Tibial nerve (tissue), 4 donors: ENCODE measurements around the gene RBM17. TPM values are rescaled to one million over a fixed set of nuclear protein-coding genes. Genes with fewer than 3 reads are reported as not detected.
A peak's percentile ranks its signal among the peaks of the same experiment; 100 is the strongest.

ENCODE experiments used
- DNase-seq, 2 donors: peaks; one replicate each; pipeline ENCODE4 v3.0.0-alpha.2; 2019; ENCODE audit warnings: low spot score in 2 of 2
- H3K27ac ChIP-seq, 4 donors: fragments of 200-600 bp; sonication (generic) in 3 of 4; one replicate each; pipeline ENCODE4 v1.5.1; 2017 to 2019; ENCODE audit warnings: mild to moderate bottlenecking in 1 of 4
- H3K27me3 ChIP-seq, 2 donors: fragments of 200-600 bp; sonication (generic) in 1 of 2; one replicate each; pipeline versions ENCODE4 v1.5.1 to v1.6.0; 2017 to 2019
- H3K36me3 ChIP-seq, 3 donors: fragments of 200-600 bp; sonication (generic); one replicate each; pipeline ENCODE4 v1.5.1; 2018 to 2019
- H3K4me1 ChIP-seq, 4 donors: fragments of 200-600 bp; sonication (generic) in 3 of 4; one replicate each; pipeline ENCODE4 v1.5.1; 2017 to 2019
- H3K4me3 ChIP-seq, 4 donors: fragments of 200-600 bp; sonication (generic) in 3 of 4; one replicate each; pipeline ENCODE4 v1.5.1; 2017 to 2019; ENCODE audit warnings: mild to moderate bottlenecking in 1 of 4, moderate library complexity in 1 of 4
- H3K9me3 ChIP-seq, 4 donors: fragments of 200-600 bp; sonication (generic) in 3 of 4; one replicate each; pipeline ENCODE4 v1.5.1; 2017 to 2019
- CTCF ChIP-seq, 5 experiments: fragments of 200-600 bp in 3 of 5; fragments of 450-650 bp in 2 of 5; sonication (generic) in 3 of 5; IDR thresholded peaks; one replicate each; pipeline ENCODE4 v1.5.1; 2016 to 2019; ENCODE audit warnings: antibody characterized with exemption in 5 of 5, mild to moderate bottlenecking in 3 of 5, moderate library complexity in 2 of 5
- EP300 ChIP-seq, 2 donors: sonication (generic); formaldehyde crosslinking; IDR thresholded peaks; one replicate each; pipeline ENCODE4 v1.6.1; 2017; ENCODE audit warnings: antibody characterized with exemption in 2 of 2, mild to moderate bottlenecking in 1 of 2
- POLR2A ChIP-seq, 2 donors: fragments of 450-650 bp; IDR thresholded peaks; one replicate each; pipeline ENCODE4 v1.6.1; 2017; ENCODE audit warnings: antibody characterized with exemption in 2 of 2, mild to moderate bottlenecking in 2 of 2, moderate library complexity in 2 of 2
- WGBS, 2 donors: methylation state at CpG; one replicate each; pipeline ENCODE4 v1.1.5; 2018; 5-methylcytosine and 5-hydroxymethylcytosine counted together
- total RNA-seq, 4 donors: library from RNA; depleted of rRNA; stranded (reverse); fragments of >200 nt; gene quantifications; one replicate each; pipeline ENCODE4 v1.1.0, GENCODE V29; 2016

The RBM17 gene
- total RNA-seq, 4 donors from 2014 or later: 70.6 to 109 (median 94.3) TPM

- no peak overlapping the region for H3K4me3 ChIP-seq
- H3K27me3 ChIP-seq: no peaks in the 10 kb centered on the region
- WGBS, 2 donors: 72 to 77% methylated on average over 1 of the region's 1 CpG
- no peak for TF ChIP-seq POLR2A (IDR thresholded peaks at IDR 0.05)
- TF ChIP-seq CTCF (IDR thresholded peaks at IDR 0.05): no peak
- TF ChIP-seq EP300 (IDR thresholded peaks at IDR 0.05): no peak
- H3K36me3 ChIP-seq: peaks cover 2 to 32% (median 15%) of the 10 kb centered on the region in 3 donors
- H3K9me3 ChIP-seq: no peaks in the 10 kb centered on the region
- no peak overlapping the region for H3K27ac ChIP-seq
- no peak for DNase-seq
- peaks cover 0 to 25% (median 5%) of the 10 kb centered on the region in 4 donors for H3K4me1 ChIP-seq
Measured at GRCh38 chr10:6116806-6117205, 28.0 kb downstream of the RBM17 start.

DNA sequence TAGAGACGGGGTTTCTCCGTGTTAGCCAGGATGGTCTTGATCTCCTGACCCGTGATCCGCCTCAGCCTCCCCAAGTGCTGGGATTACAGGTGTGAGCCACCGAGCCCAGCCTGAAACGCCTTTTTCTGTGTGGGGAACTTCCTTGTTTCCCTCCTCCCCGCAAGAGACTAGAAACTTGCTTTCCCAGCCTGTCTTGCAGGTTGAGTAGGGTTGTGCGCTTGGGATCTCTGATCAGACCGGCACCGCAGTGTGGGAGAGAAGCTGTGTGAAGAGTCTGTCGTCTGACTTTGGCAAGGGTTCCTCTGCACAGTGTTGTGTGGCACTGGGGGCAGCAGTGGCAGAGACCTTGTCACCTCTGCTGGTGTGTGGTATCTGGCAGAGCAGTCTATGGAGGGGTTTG, 28.9 kb downstream of the RBM17 start:
- Histone ChIP-seq H3K9me3 (no peaks in the 10 kb centered on the region), H3K27ac (no peak overlapping the region), H3K4me1 (peaks cover 0 to 25% (median 5%) of the 10 kb centered on the region in 4 donors), H3K4me3 (no peak overlapping the region), H3K27me3 (no peaks in the 10 kb centered on the region), H3K36me3 (peaks cover 2 to 23% (median 7%) of the 10 kb centered on the region in 3 donors)
- WGBS, 2 donors: 89 to 92% methylated on average over 11 of the region's 11 CpGs
- no peak for DNase-seq
- TF ChIP-seq CTCF (IDR thresholded peaks at IDR 0.05) (no peak), EP300 (IDR thresholded peaks at IDR 0.05) (no peak), POLR2A (IDR thresholded peaks at IDR 0.05) (no peak)

- TF ChIP-seq CTCF (IDR thresholded peaks at IDR 0.05) (no peak), EP300 (IDR thresholded peaks at IDR 0.05) (no peak), POLR2A (IDR thresholded peaks at IDR 0.05) (no peak)
- peak overlapping the region in 1 of 4 donors; percentile 53 for H3K27ac ChIP-seq
- peaks cover 0 to 35% (median 9%) of the 10 kb centered on the region in 4 donors for H3K4me1 ChIP-seq
- no peaks in the 10 kb centered on the region for H3K9me3 ChIP-seq
- H3K27me3 ChIP-seq: no peaks in the 10 kb centered on the region
- no peak overlapping the region for H3K4me3 ChIP-seq
- 45% methylated on average over 5 of the region's 5 CpGs for WGBS, 2 donors
- H3K36me3 ChIP-seq: peaks cover 0 to 6% (median 2%) of the 10 kb centered on the region in 3 donors
- DNase-seq: no peak
Measured at GRCh38 chr10:6119423-6119822, 30.6 kb downstream of the RBM17 start.

DNA sequence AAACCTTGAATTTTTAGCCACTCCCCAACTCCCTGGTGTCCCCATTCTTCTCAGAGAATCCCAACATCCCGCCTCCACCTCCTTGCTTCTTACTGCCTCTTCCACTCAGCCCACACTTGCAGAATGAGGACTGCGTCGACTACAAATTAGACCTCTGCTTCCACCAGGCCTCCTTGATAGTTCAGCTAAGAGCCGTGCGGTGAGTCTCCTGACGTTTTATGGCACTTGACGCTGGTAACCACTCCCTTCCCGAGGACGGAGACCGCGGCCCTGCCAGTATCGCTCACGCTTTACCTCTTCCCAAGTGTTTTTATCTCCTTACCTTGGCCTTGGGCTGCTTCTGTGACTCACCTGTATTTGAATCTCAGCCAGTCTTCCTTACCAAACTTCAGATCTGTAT, 31.1 kb downstream of the RBM17 start:
- TF ChIP-seq POLR2A (IDR thresholded peaks at IDR 0.05) (no peak), CTCF (IDR thresholded peaks at IDR 0.05) (no peak), EP300 (IDR thresholded peaks at IDR 0.05) (no peak)
- WGBS, 2 donors: 45 to 52% methylated on average over 13 of the region's 13 CpGs
- no peaks in the 10 kb centered on the region for H3K27me3 ChIP-seq
- no peak for DNase-seq
- peaks cover 0 to 35% (median 9%) of the 10 kb centered on the region in 4 donors for H3K4me1 ChIP-seq
- peaks cover 0 to under 1% (median 0%) of the 10 kb centered on the region in 3 donors for H3K36me3 ChIP-seq
- no peaks in the 10 kb centered on the region for H3K9me3 ChIP-seq
- H3K27ac ChIP-seq: peak overlapping the region in 1 of 4 donors; percentile 53
- H3K4me3 ChIP-seq: no peak overlapping the region

- TF ChIP-seq POLR2A (IDR thresholded peaks at IDR 0.05) (no peak), CTCF (IDR thresholded peaks at IDR 0.05) (no peak), EP300 (IDR thresholded peaks at IDR 0.05) (no peak)
- Histone ChIP-seq H3K4me3 (no peak overlapping the region), H3K9me3 (no peaks in the 10 kb centered on the region), H3K36me3 (no peaks in the 10 kb centered on the region), H3K4me1 (peaks cover 0 to 31% (median 8%) of the 10 kb centered on the region in 4 donors), H3K27ac (peak overlapping the region in 1 of 4 donors; percentile 2), H3K27me3 (no peaks in the 10 kb centered on the region)
- no peak for DNase-seq
- WGBS, 2 donors: 30 to 45% methylated on average over 15 of the region's 15 CpGs
Measured at GRCh38 chr10:6120691-6121090, 31.9 kb downstream of the RBM17 start.
